Ishikawa (cell line): ENCODE measurements around the gene FGF12.

ENCODE experiments used
- CEBPB ChIP-seq: IDR thresholded peaks from 2 replicates; pipeline ENCODE4 v1.6.1; 2012
- EP300 ChIP-seq: IDR thresholded peaks from 2 replicates; pipeline ENCODE4 v1.6.1; 2012; ENCODE audit warnings: borderline replicate concordance
- FOXM1 ChIP-seq: IDR thresholded peaks from 2 replicates; pipeline ENCODE4 v1.6.1; 2012; ENCODE audit warnings: low read depth, borderline replicate concordance
- NFIC ChIP-seq: IDR thresholded peaks from 2 replicates; pipeline ENCODE4 v1.6.1; 2012
- RAD21 ChIP-seq: IDR thresholded peaks from 2 replicates; pipeline ENCODE4 v1.6.1; 2012; ENCODE audit warnings: low read depth
- TEAD4 ChIP-seq: IDR thresholded peaks from 2 replicates; pipeline ENCODE4 v1.6.1; 2012
- TF ChIP-seq, protein P1 (sequence below): IDR thresholded peaks from 2 replicates; pipeline ENCODE4 v1.6.1; 2012; ENCODE audit warnings: low read depth, mild to moderate bottlenecking

DNA sequence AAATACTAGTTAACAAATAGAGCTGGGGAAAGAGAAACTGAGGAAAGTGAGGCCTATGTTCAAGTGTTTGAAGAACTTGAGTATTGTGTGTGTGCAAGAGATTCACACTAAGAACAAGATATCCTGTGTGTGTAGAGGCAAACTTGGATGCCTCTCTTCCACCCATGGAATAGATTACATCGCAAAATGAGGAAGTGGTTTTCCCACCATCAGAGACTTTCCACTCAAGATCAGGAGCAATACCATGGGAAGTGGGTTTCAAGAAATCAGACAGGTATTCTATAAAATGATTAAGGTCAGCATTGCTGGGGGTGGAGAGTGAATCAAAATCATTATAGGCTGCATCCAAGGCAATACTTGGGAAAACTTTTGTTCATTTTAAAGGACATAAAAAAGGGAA, 308.0 kb downstream of the FGF12 start:
- TF ChIP-seq, protein P1, sequence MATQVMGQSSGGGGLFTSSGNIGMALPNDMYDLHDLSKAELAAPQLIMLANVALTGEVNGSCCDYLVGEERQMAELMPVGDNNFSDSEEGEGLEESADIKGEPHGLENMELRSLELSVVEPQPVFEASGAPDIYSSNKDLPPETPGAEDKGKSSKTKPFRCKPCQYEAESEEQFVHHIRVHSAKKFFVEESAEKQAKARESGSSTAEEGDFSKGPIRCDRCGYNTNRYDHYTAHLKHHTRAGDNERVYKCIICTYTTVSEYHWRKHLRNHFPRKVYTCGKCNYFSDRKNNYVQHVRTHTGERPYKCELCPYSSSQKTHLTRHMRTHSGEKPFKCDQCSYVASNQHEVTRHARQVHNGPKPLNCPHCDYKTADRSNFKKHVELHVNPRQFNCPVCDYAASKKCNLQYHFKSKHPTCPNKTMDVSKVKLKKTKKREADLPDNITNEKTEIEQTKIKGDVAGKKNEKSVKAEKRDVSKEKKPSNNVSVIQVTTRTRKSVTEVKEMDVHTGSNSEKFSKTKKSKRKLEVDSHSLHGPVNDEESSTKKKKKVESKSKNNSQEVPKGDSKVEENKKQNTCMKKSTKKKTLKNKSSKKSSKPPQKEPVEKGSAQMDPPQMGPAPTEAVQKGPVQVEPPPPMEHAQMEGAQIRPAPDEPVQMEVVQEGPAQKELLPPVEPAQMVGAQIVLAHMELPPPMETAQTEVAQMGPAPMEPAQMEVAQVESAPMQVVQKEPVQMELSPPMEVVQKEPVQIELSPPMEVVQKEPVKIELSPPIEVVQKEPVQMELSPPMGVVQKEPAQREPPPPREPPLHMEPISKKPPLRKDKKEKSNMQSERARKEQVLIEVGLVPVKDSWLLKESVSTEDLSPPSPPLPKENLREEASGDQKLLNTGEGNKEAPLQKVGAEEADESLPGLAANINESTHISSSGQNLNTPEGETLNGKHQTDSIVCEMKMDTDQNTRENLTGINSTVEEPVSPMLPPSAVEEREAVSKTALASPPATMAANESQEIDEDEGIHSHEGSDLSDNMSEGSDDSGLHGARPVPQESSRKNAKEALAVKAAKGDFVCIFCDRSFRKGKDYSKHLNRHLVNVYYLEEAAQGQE, result no peak
- no peak for TF ChIP-seq EP300
- TF ChIP-seq CEBPB, result no peak
- no peak for TF ChIP-seq TEAD4
- no peak for TF ChIP-seq NFIC
- no peak for TF ChIP-seq RAD21
- no peak for TF ChIP-seq FOXM1
